Duodenal mucosa (tissue), 2 donors: ENCODE data around the gene RTN4RL2.
A peak's percentile ranks its signal among the peaks of the same experiment; 100 is the strongest.

ENCODE experiments used
- H3K27ac ChIP-seq: one replicate; pipeline ENCODE4 v1.7.0; 2013; ENCODE audit warnings: low read depth, low read length
- H3K27me3 ChIP-seq, 2 donors: one replicate each; pipeline ENCODE4 v1.7.0; 2013; ENCODE audit warnings: low read length in 2 of 2, control low read depth in 1 of 2; ENCODE audit not compliant: insufficient read depth in 2 of 2, control insufficient read depth in 1 of 2
- H3K36me3 ChIP-seq, 2 donors: one replicate each; pipeline ENCODE4 v1.7.0; 2013; ENCODE audit warnings: low read length in 2 of 2, control low read depth in 1 of 2; ENCODE audit not compliant: insufficient read depth in 2 of 2, control insufficient read depth in 1 of 2
- H3K4me1 ChIP-seq, 2 donors: one replicate each; pipeline ENCODE4 v1.7.0; 2013; ENCODE audit warnings: low read length in 2 of 2, control low read depth in 1 of 2; ENCODE audit not compliant: insufficient read depth in 2 of 2, control insufficient read depth in 1 of 2
- H3K4me3 ChIP-seq, 2 donors: one replicate each; pipeline ENCODE4 v1.7.0; 2013; ENCODE audit warnings: low read length in 2 of 2, low read depth in 1 of 2
- H3K9ac ChIP-seq, 2 donors: one replicate each; pipeline ENCODE4 v1.7.0; 2013; ENCODE audit warnings: low read length in 2 of 2, low read depth in 1 of 2
- H3K9me3 ChIP-seq, 2 donors: one replicate each; pipeline ENCODE4 v1.7.0; 2013; ENCODE audit warnings: low read length in 2 of 2, control low read depth in 1 of 2; ENCODE audit not compliant: control insufficient read depth in 1 of 2

Gene RTN4RL2

GRCh38 chr11:57460022-57460757, at the start of gene RTN4RL2:
RTN4RL2 (plus strand) TSS chr11:57460528; CDS start chr11:57460866, 338 bp downstream.
- no peak within 1 kb of the TSS for H3K27ac ChIP-seq
- peaks cover 22 to 34% of the 10 kb centered on the region in 2 donors for H3K27me3 ChIP-seq
- H3K9me3 ChIP-seq = no peaks in the 10 kb centered on the region
- H3K36me3 ChIP-seq = no peaks in the 10 kb centered on the region
- peak within 1 kb of the TSS; percentile 55 to 60 for H3K4me3 ChIP-seq
- peaks cover 18 to 25% of the 10 kb centered on the region in 2 donors for H3K4me1 ChIP-seq
- H3K9ac ChIP-seq = no peak within 1 kb of the TSS

- H3K9ac ChIP-seq = no peak overlapping the region
- no peaks in the 10 kb centered on the region for H3K9me3 ChIP-seq
- no peak overlapping the region for H3K27ac ChIP-seq
- H3K36me3 ChIP-seq = peaks cover 6 to 35% of the 10 kb centered on the region in 2 donors
- H3K4me1 ChIP-seq = no peaks in the 10 kb centered on the region
- no peak overlapping the region for H3K4me3 ChIP-seq
- H3K27me3 ChIP-seq = no peaks in the 10 kb centered on the region
Observed at GRCh38 chr11:57413681-57414080, 46.6 kb upstream of the RTN4RL2 start.

GRCh38 chr11:57414612-57415212, 45.6 kb upstream of the RTN4RL2 start:
- Histone ChIP-seq H3K9me3 (no peaks in the 10 kb centered on the region), H3K36me3 (peaks cover 6 to 32% of the 10 kb centered on the region in 2 donors), H3K27me3 (no peaks in the 10 kb centered on the region)

GRCh38 chr11:57416436-57416835, 43.9 kb upstream of the RTN4RL2 start:
- Histone ChIP-seq H3K4me3 (no peak overlapping the region), H3K27me3 (no peaks in the 10 kb centered on the region), H3K27ac (no peak overlapping the region), H3K9ac (no peak overlapping the region), H3K36me3 (peaks cover 0 to 32% of the 10 kb centered on the region in 2 donors), H3K9me3 (no peaks in the 10 kb centered on the region), H3K4me1 (no peaks in the 10 kb centered on the region)

More at GRCh38 chr11:57414612-57415212, 45.6 kb upstream of the RTN4RL2 start:
- Histone ChIP-seq H3K4me1 (no peaks in the 10 kb centered on the region), H3K9ac (no peak overlapping the region), H3K27ac (no peak overlapping the region), H3K4me3 (no peak overlapping the region)

- no peak overlapping the region for H3K27ac ChIP-seq
- H3K4me3 ChIP-seq = no peak overlapping the region
- no peaks in the 10 kb centered on the region for H3K4me1 ChIP-seq
- no peaks in the 10 kb centered on the region for H3K27me3 ChIP-seq
- peaks cover 0 to 32% of the 10 kb centered on the region in 2 donors for H3K36me3 ChIP-seq
- H3K9ac ChIP-seq = no peak overlapping the region
- no peaks in the 10 kb centered on the region for H3K9me3 ChIP-seq
Observed at GRCh38 chr11:57417056-57417455, 43.3 kb upstream of the RTN4RL2 start.

GRCh38 chr11:57418131-57418530, 42.2 kb upstream of the RTN4RL2 start:
- Histone ChIP-seq H3K36me3 (peaks cover 0 to 32% of the 10 kb centered on the region in 2 donors), H3K4me1 (no peaks in the 10 kb centered on the region), H3K4me3 (no peak overlapping the region), H3K27me3 (no peaks in the 10 kb centered on the region), H3K27ac (no peak overlapping the region), H3K9me3 (no peaks in the 10 kb centered on the region), H3K9ac (no peak overlapping the region)

GRCh38 chr11:57419146-57419545, 41.2 kb upstream of the RTN4RL2 start:
- peaks cover 0 to 32% of the 10 kb centered on the region in 2 donors for H3K36me3 ChIP-seq
- no peaks in the 10 kb centered on the region for H3K9me3 ChIP-seq
- no peaks in the 10 kb centered on the region for H3K27me3 ChIP-seq
- no peak overlapping the region for H3K9ac ChIP-seq
- H3K27ac ChIP-seq = no peak overlapping the region
- peaks cover 5 to 6% of the 10 kb centered on the region in 2 donors for H3K4me1 ChIP-seq
- H3K4me3 ChIP-seq = no peak overlapping the region

- H3K9me3 ChIP-seq = no peaks in the 10 kb centered on the region
- H3K27me3 ChIP-seq = no peaks in the 10 kb centered on the region
- no peak overlapping the region for H3K4me3 ChIP-seq
- peaks cover 21 to 22% of the 10 kb centered on the region in 2 donors for H3K4me1 ChIP-seq
- no peak overlapping the region for H3K9ac ChIP-seq
- H3K27ac ChIP-seq = no peak overlapping the region
- H3K36me3 ChIP-seq = peaks cover 0 to 15% of the 10 kb centered on the region in 2 donors
Observed at GRCh38 chr11:57421066-57421465, 39.3 kb upstream of the RTN4RL2 start.

- Histone ChIP-seq H3K36me3 (peaks cover 0 to 9% of the 10 kb centered on the region in 2 donors), H3K27ac (no peak overlapping the region), H3K9ac (no peak overlapping the region), H3K27me3 (no peaks in the 10 kb centered on the region), H3K9me3 (no peaks in the 10 kb centered on the region), H3K4me3 (no peak overlapping the region), H3K4me1 (peaks cover 25 to 29% of the 10 kb centered on the region in 2 donors)
Observed at GRCh38 chr11:57421805-57422204, 38.5 kb upstream of the RTN4RL2 start.

- Histone ChIP-seq H3K4me3 (no peak overlapping the region), H3K27me3 (peaks cover 0 to 5% of the 10 kb centered on the region in 2 donors), H3K9ac (no peak overlapping the region), H3K9me3 (no peaks in the 10 kb centered on the region), H3K36me3 (peaks cover 0 to 2% of the 10 kb centered on the region in 2 donors), H3K4me1 (peaks cover 25 to 33% of the 10 kb centered on the region in 2 donors), H3K27ac (no peak overlapping the region)
Observed at GRCh38 chr11:57422669-57423068, 37.7 kb upstream of the RTN4RL2 start.
